ENCODE measurements around the gene SUMO4. TPM values are rescaled to one million over a fixed set of nuclear protein-coding genes. Genes with fewer than 3 reads are reported as not detected.

SUMO4 gene
- total and polyA plus RNA-seq, 2 of the 4 experiments (the other 2 are of a cell fraction) = 2.2 TPM; not detected in 1

DNA sequence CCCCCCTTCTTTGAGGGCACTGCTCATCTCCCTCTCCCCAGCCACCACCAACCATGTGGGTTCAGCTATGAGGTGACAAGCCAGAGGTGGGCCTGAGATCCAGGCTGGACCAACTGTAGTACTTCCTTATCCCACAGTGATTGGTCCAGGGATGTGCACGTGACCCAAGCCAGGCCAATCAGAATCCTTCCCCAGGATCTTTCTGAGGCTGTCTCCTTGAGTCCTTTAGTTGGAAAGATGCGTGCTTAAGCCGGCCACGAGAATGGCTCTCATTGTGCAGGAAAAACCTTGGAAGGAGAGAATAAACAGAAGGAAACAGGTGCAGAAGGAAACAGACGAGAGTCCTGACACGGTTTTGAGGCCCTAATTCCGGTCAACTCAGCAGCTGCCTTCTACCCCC is 45.5 kb downstream of the SUMO4 start:
- TF ChIP-seq POLR2A (IDR thresholded peaks at IDR 0.05; ENCODE audit: low read depth, low read length) (no peak), CEBPB (IDR thresholded peaks at IDR 0.05; ENCODE audit: low read depth, low read length) (no peak), RCOR1 (IDR thresholded peaks at IDR 0.05; ENCODE audit: insufficient replicate concordance, low read length) (no peak), NFE2L2 (IDR thresholded peaks at IDR 0.05; ENCODE audit: low read depth, low read length) (no peak), USF2 (IDR thresholded peaks at IDR 0.05; ENCODE audit: low read depth, low read length) (no peak), BHLHE40 (IDR thresholded peaks at IDR 0.05; ENCODE audit: low read depth, low read length) (no peak), CHD1 (IDR thresholded peaks at IDR 0.05; ENCODE audit: low read depth, low read length) (no peak), RFX5 (IDR thresholded peaks at IDR 0.05; ENCODE audit: low read depth, low read length) (no peak), MAFK (IDR thresholded peaks at IDR 0.05; ENCODE audit: low read depth, low read length) (no peak), RAD21 (IDR thresholded peaks at IDR 0.05; ENCODE audit: low read length) (no peak), MAZ (IDR thresholded peaks at IDR 0.05; ENCODE audit: borderline replicate concordance, low read depth, low read length) (no peak), MXI1 (IDR thresholded peaks at IDR 0.05; ENCODE audit: borderline replicate concordance, low read depth, low read length) (no peak), SMC3 (IDR thresholded peaks at IDR 0.05; ENCODE audit: low read depth, low read length) (no peak)
- TF ChIP-seq, protein P1, sequence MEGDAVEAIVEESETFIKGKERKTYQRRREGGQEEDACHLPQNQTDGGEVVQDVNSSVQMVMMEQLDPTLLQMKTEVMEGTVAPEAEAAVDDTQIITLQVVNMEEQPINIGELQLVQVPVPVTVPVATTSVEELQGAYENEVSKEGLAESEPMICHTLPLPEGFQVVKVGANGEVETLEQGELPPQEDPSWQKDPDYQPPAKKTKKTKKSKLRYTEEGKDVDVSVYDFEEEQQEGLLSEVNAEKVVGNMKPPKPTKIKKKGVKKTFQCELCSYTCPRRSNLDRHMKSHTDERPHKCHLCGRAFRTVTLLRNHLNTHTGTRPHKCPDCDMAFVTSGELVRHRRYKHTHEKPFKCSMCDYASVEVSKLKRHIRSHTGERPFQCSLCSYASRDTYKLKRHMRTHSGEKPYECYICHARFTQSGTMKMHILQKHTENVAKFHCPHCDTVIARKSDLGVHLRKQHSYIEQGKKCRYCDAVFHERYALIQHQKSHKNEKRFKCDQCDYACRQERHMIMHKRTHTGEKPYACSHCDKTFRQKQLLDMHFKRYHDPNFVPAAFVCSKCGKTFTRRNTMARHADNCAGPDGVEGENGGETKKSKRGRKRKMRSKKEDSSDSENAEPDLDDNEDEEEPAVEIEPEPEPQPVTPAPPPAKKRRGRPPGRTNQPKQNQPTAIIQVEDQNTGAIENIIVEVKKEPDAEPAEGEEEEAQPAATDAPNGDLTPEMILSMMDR (conservative IDR thresholded peaks at IDR 0.05; ENCODE audit: low read depth, low read length) = no peak
- TF ChIP-seq, protein P2, sequence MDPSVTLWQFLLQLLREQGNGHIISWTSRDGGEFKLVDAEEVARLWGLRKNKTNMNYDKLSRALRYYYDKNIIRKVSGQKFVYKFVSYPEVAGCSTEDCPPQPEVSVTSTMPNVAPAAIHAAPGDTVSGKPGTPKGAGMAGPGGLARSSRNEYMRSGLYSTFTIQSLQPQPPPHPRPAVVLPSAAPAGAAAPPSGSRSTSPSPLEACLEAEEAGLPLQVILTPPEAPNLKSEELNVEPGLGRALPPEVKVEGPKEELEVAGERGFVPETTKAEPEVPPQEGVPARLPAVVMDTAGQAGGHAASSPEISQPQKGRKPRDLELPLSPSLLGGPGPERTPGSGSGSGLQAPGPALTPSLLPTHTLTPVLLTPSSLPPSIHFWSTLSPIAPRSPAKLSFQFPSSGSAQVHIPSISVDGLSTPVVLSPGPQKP (IDR thresholded peaks at IDR 0.05; ENCODE audit: borderline replicate concordance, low read depth, low read length) = no peak
- Histone ChIP-seq H3K36me3 (ENCODE audit: control insufficient read depth, insufficient read depth, low read length) (no peaks in the 10 kb centered on the region), H3K56ac (ENCODE audit: extremely low read depth, insufficient read depth, low read length) (no peak overlapping the region), H3K9ac (ENCODE audit: low read depth, low read length) (no peak overlapping the region), H3K27me3 (ENCODE audit: control insufficient read depth, insufficient read depth, low read length) (peaks cover 5% of the 10 kb centered on the region; the same call in 1 of the 2 replicates), H3K23ac (ENCODE audit: low read depth, low read length) (no peak overlapping the region), H3K9me1 (ENCODE audit: insufficient read depth, low read length) (0 out of 2 replicates have a peak, but pooled peaks cover 4% of the 10 kb centered on the region), H2AK5ac (ENCODE audit: low read depth, low read length) (no peak overlapping the region), H2AFZ (replicated peaks; ENCODE audit: low read length, poor library complexity) (no peak overlapping the region), H2BK20ac (ENCODE audit: low read depth, low read length) (no peak overlapping the region), H3K18ac (ENCODE audit: low read depth, low read length) (no peak overlapping the region), H3K4me3 (ENCODE audit: insufficient read depth, low read depth, low read length) (no peak overlapping the region), H2BK5ac (ENCODE audit: low read depth, low read length, poor library complexity, severe bottlenecking) (no peak overlapping the region), H2AK9ac (replicated peaks; ENCODE audit: low read depth, low read length, poor library complexity) (no peak overlapping the region), H4K5ac (ENCODE audit: low read depth, low read length) (no peak overlapping the region), H3K27ac (ENCODE audit: insufficient read depth, low read length) (no peak overlapping the region), H3K14ac (replicated peaks; ENCODE audit: low read depth, low read length) (no peak overlapping the region), H2BK15ac (ENCODE audit: low read depth, low read length) (no peak overlapping the region), H3K4ac (ENCODE audit: low read depth, low read length) (no peak overlapping the region), H3K4me1 (ENCODE audit: control insufficient read depth, insufficient read depth, low read length) (peaks cover 7% of the 10 kb centered on the region; the same call in 1 of the 2 replicates), H2BK120ac (ENCODE audit: low read depth, low read length) (no peak overlapping the region), H3K9me3 (ENCODE audit: control insufficient read depth, insufficient read depth, low read length) (no peaks in the 10 kb centered on the region), H3K4me2 (ENCODE audit: low read depth, low read length) (no peak overlapping the region), H4K91ac (ENCODE audit: insufficient read depth, low read depth, low read length) (no peak overlapping the region), H4K20me1 (ENCODE audit: insufficient read depth, low read length) (no peaks in the 10 kb centered on the region), H3K79me1 (ENCODE audit: low read depth in 1 of 2, low read length in 2 of 2) (no peaks in the 10 kb centered on the region), H4K8ac (ENCODE audit: low read depth in 2 of 2, low read length in 2 of 2) (no peak overlapping the region)
- 94% methylated on average over 6 of the region's 7 CpGs; no CpG with 5 or more reads in 1 of the 2 experiments for WGBS, 2 experiments (ENCODE audit: extremely low coverage in 2 of 2, insufficient read length in 1 of 2)
- CTCF ChIA-PET = interaction anchor here (1.2 kb wide), 1 partner anchor 13 kb away, joined by 4 read pairs; no protein-coding TSS in a partner anchor
- intact Hi-C loops (cut with micrococcal nuclease) = no loop called here
- POLR2A ChIA-PET (ENCODE audit: unreplicated experiment) = no interaction called here
- DNase-seq = no peak
- ATAC-seq (ENCODE audit: low read depth) = no peak
- dilution Hi-C loops (cut with HindIII; ENCODE audit: low sequenced_read_pairs, unreplicated experiment) = no loop called here
- BruUV-seq (replicated peaks) = no TSS peak
- in situ Hi-C loops (cut with MboI; ENCODE audit: low sequenced_read_pairs) = no loop called here
